K562 treated with DMSO at 1 percent for 24 hours (cell line): ENCODE data around the gene SAGE1. TPM values are rescaled to one million over a fixed set of nuclear protein-coding genes. Genes with fewer than 3 reads are reported as not detected.

Experiments used
- total RNA-seq: library from RNA; unstranded; fragments of 300-600 nt; gene quantifications from 2 replicates; pipeline ENCODE4 v1.2.3, GENCODE V29; 2022; ENCODE audit warnings: low read depth; ENCODE audit not compliant: insufficient read depth

SAGE1 gene
- 15.5 and 19.4 TPM in 2 replicates for total RNA-seq

GRCh38 chrX:135893294-135893817, at the start of gene SAGE1, which contains the start of gene CT45A10:
TSS of gene SAGE1 (plus strand) at chrX:135893716. CDS start at chrX:135896243, 2,527 bp downstream.
TSS of gene CT45A10 (minus strand) at chrX:135893444. CDS start at chrX:135885344, 8,100 bp downstream.

GRCh38 chrX:135854438-135854837, 39.1 kb upstream of the SAGE1 start, which contains the start of gene CT45A8:
TSS of gene CT45A8 (minus strand) at chrX:135854538. CDS start at chrX:135850783, 3,755 bp downstream.

GRCh38 chrX:135871712-135872111, 21.8 kb upstream of the SAGE1 start, which contains the start of gene CT45A9:
TSS of gene CT45A9 (minus strand) at chrX:135871812. CDS start at chrX:135868061, 3,751 bp downstream.

Other genes with a start within 250 kb of the SAGE1 start
- gene CT45A1, start 180.1 kb upstream of the SAGE1 start, total RNA-seq, result 0.53 TPM in 1 of 2 replicates, not detected in the other
- not detected in 2 replicates for gene CT45A3, start 125.5 kb upstream of the SAGE1 start, total RNA-seq
- gene CT45A5, start 108.2 kb upstream of the SAGE1 start, total RNA-seq, result 0.64 TPM in 1 of 2 replicates, not detected in the other
- not detected in 2 replicates for gene CT45A6, start 90.9 kb upstream of the SAGE1 start, total RNA-seq
- gene CT45A2, start 73.7 kb upstream of the SAGE1 start, total RNA-seq, result 1.8 and 3.0 TPM in 2 replicates
- gene CT45A7, start 56.4 kb upstream of the SAGE1 start, total RNA-seq, result not detected in 2 replicates
- gene CT45A8, start 39.2 kb upstream of the SAGE1 start, total RNA-seq, result not detected in 2 replicates
- not detected in 2 replicates for gene CT45A9, start 21.9 kb upstream of the SAGE1 start, total RNA-seq
- gene CT45A10, start 272 bp upstream of the SAGE1 start, total RNA-seq, result 14.1 and 14.8 TPM in 2 replicates
- 10.8 and 11.7 TPM in 2 replicates for gene MMGT1, start 80.3 kb downstream of the SAGE1 start, total RNA-seq
- 5.8 and 8.2 TPM in 2 replicates for gene SLC9A6, start 91.7 kb downstream of the SAGE1 start, total RNA-seq